ENCODE measurements around the gene TUBB3.
"Not testable (repeated sequence)": the region's sequence is repeated elsewhere in the genome, so short reads cannot be mapped to it uniquely, and the experiment has no call there.

Gene TUBB3

DNA sequence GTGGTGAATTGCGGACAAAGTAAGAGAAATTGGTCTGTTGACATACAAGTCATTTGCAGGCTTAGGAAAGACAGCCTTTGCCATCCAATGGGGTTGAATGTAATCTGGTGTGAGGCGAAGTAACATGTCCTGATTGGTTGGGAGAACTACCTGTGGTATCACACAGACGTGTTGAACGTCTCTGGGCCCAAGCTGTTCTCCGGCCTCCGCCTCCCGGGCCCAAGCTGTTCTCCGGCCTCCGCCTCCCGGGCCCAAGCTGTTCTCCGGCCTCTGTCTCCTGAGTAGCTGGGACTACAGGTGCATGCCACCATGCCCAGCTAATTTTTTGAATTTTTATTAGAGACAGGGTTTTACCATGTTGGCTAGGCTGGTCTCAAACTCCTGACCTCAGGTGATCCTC lies 44.9 kb downstream of the TUBB3 start:
- not testable (repeated sequence) for DNase-seq

DNA sequence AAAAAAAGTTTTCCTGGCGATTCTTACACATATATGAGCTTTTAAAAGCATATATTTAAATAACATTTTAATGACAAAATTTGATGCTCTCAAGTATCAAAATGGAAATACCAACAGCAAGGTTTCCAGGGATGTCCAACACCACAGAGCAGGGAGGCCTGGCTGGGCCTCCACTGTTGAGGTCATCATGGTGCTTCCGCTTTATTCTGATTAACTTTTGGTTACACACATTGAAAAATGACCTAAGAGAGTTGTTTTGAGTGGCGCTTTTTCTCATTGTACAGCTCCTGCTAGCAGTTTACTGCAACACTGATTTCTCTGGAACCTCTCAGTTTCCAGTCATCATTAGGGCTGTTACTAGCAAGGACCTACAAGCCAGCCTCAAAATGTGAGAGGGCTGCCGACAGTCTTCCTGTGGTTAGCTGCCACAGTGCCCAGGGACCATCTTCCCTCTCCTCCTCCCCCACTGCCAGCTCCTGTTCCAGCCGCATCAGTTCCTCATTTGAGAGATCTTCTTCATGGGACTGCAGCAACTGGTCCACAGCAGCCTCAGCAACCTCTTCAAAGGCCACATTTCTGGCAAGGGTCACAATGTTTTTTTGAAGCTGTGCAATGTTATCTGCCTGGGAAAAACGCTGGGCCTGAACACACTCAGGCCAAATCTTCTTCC lies 46.7 kb downstream of the TUBB3 start:
- DNase-seq, result no peak

DNA sequence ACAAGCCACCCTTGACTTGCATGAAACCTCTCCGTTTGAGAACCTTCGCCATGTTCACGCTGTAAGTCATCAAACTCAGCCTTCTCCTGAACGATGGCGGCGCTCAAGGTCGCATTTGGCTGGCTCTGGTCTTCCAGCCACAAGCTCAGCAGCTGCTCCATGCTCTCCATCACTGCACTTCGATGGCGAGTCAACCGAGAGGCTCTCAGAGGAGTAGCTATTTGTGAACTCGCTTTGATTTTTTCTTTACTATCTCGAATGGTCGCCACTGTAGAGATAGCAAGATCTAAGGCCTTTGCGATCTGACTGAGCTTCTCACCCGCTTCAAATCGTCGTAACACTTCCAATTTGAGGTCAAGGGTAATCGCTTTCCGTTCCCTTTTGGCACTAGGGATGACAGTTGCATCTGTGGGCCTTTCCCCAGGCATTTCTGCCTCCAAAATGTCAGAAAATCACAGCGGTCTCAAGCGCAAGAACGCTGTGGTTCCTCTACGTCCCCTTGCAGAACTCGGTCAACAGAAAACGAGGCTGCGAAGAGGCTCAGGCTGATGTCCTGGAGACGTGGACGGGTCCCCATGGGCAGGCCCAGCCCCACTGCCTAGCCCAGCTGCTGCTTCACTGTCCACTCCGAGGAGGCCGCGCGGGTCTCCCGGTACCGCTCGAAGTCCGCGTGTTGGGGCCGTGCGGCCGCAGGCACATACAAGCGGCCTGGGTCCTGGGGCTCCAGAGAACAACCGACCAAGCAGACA lies 48.5 kb downstream of the TUBB3 start:
- peak in 2 of 6 experiments; percentile 27 to 31 for DNase-seq

DNA sequence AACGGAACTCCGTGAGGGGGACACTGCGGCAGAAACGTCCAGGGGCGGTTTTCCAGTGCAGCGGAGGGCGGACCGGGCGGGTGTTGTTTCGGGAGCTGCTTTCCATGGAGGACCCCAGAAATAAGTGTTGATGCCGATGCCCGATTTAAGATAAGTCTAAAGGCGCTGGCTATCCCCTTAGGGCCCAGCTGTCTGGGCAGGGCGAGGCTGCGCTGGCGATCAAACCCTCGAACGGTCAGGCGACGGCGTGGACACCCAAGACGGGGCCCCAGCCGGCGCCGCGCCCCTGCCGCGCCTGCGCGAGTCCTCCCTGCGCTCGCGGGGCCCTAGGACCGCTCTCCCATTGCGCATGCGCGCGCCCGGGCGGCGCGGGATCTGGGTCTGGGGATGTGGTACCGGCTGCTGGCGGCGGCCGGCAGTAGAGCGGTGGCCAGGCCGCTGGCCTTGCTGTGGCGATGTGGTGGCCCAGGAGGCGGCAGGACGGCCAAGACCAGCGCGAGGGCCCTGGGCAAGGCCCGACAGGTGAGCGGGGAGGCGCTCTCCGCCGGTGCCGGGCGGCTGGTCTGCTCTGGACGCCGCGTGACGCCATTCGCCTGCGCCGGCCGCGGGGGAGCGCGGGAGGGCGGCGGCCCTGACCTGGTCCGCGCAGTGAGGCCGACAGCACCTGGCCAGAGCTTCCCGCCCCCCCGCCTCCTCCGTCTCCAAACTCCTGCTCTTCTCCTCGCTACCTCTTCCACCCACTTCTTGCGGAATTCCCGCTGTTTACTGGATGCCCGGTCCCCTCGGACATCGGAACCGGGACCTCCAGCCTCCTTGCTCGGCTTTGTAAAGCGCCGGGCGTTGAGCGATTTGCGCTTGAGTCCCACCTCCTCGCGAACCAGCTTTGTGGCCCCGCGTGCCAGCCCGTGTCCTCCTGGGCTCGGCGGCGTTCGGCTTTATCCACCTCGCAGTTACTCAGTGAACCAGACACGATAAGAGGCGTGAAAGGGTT lies 49.4 kb downstream of the TUBB3 start:
- DNase-seq, result peak; percentile 76 to 91 (median 85)

DNA sequence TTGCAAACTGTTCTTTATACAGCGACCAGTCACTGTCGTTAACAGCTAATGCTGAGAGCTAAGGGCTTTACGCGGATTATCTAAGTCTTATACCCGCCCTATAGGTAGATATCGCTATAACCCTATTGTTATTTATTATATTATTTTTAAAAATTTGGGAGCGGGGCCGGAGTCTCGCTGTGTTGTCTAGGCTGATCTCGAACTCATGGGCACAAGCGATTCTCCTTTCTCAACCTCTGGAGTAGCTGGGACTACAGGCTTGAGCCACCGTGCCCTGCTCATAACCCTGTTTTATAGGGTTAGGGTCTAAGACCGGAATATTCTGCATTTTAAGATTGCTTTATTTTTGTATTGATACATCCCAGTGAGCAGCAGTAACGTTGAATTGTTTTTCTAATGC lies 50.1 kb downstream of the TUBB3 start:
- no peak for DNase-seq

DNA sequence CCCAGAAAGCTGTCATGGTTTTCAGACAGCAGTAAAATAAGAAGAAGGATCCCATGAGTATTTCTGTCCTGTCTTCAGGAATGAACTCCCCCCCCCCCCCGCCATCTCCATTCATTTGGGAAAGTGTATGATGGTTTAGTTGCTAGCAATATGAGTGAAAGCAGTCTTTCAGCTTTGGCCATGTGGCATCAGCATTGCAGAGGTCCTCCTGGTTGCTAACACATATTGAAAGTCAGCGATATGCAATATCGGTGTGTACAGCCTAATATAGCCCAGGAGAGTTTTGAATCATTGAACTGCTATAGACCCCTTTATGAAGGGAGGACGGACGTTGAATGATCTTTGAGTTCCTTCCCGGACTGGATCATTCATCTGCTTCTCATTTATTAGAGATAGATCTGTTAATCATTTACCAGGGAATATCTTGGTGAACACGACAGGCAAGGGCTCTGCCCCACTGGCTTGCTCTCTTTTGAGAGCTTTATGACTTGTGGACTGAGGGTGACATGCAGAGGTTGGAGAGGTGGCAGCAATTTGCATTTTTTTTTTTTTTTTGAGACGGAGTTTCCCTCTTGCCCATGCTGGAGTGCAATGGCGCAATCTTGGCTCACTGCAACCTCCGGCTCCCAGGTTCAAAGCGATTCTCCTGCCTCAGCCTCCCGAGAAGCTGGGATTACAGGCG lies 50.7 kb downstream of the TUBB3 start:
- DNase-seq, result no peak

DNA sequence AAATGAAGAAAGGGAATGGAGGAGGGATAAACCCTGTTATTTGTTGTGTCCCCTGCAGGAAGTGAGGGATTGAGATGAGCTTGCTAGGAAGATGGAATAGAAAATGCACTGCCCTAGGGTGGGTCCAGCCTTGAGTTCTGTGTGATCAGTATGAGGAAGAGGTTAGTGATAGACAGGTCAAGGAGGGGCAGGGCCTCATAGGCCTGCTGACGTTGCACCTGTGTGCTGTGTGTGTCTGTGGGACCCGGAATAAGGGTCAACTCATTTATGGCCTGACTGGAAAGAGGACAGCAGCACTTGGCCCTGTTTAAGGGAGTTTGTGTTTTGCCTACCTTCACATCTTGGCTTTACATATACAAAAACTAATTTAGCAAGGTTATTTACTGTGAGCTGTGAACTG lies 51.7 kb downstream of the TUBB3 start:
- DNase-seq, result no peak

DNA sequence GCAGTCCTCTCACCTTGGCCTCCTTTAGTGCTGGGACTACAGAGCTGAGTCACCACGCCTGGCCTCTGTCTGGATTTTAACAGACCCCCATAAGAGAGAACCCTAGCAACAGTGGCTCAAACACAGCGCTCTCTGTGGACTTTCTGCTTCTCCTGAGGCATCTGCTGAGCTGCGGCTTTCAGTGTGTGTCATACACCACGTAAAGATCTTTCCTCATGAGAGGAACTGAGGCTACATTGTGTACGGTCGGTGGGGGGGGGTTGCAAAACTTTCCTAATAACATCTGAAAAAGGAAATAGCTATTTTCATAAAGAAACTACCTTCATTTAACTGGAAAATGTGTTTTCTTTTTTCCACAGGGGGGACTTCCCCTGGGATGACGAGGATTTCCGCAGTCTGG lies 58.3 kb downstream of the TUBB3 start:
- no peak for DNase-seq

DNA sequence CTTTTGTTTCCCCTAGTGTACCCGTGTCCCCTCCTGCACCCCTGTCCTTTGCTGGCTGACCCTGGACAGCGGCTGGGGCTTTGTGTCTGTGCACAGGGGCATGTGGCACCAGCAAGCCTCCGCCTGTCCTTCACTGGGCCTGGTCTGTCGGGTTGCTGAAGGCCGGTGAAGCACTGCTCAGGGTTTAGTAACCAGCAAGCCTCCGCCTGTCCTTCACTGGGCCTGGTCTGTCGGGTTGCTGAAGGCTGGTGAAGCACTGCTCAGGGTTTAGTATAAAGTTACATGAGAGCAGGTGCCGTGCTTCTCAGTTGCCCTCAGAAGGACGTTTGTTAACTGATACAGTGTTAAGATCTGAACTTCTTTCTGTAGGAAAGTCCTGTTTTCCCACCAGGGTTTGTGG lies 59.2 kb downstream of the TUBB3 start:
- DNase-seq, result no peak

DNA sequence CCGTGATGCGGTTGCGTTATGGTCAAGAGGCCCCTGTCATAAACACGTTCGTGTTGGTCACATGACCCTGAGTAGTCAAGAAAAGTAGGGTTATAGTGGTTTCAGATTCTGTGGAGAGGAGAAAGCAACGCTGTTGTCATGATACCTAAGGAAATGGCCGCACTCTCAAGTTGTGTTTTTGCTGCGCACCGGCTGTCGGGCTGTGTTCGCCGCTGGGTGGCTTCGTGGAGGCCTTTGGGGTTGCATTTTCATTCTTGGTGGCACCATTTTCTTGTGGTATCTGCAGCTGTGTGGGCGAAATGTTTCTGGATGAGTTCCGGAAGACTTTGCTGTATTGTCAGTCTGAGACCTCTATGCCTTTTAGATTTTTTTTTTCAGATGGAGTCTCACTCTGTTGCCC lies 60.4 kb downstream of the TUBB3 start:
- DNase-seq, result no peak

DNA sequence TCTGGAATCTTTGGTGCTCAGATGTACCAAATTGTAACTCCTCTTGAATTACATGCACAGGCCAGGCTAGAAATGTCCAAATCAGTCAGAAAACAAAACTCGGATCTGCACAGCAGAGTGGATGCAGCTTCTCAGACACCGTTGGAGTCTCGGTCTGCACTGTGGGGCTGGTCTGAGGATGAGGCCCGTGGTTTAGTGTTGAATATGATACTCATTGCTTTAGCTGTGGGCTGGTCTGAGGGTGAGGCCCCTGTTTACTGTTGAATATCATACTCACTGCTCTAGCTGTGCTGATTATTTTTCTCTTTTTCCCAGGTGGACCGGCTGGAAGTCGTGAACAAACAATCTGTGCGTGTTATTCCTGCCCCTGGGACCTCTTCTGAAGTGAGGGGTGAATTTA lies 61.1 kb downstream of the TUBB3 start:
- DNase-seq, result no peak

DNA sequence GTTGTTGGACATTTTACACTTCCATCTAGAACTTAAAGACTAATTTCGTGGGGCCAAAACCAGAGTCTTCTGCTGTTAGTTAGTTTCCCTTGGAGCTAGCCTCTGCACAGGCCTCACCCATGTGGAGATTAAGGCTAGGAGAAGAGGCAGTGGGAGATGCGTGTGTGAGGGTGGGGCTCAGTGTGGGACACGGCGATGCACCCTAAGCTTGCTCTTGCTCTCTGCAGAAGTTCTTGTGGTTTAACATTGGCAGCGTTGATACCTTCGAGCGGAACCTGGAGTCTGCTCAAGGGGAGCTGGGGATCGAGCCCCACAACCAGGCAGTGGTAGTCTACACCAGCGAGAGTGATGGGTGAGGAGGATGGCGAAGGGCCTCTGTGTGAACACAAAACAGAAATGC lies 62.1 kb downstream of the TUBB3 start:
- no peak for DNase-seq
